GM12872 (cell line): ENCODE measurements around the gene CTNNA3.

Experiments used
- TF ChIP-seq, protein P1 (sequence below): IDR thresholded peaks from 3 replicates; pipeline ENCODE4 v1.5.1; 2011; ENCODE audit warnings: low read depth, mild to moderate bottlenecking, low read length, moderate library complexity; ENCODE audit not compliant: insufficient read depth

Gene CTNNA3

GRCh38 chr10:66234872-66235271 lies 1461.1 kb downstream of the CTNNA3 start:
- TF ChIP-seq, protein P1, sequence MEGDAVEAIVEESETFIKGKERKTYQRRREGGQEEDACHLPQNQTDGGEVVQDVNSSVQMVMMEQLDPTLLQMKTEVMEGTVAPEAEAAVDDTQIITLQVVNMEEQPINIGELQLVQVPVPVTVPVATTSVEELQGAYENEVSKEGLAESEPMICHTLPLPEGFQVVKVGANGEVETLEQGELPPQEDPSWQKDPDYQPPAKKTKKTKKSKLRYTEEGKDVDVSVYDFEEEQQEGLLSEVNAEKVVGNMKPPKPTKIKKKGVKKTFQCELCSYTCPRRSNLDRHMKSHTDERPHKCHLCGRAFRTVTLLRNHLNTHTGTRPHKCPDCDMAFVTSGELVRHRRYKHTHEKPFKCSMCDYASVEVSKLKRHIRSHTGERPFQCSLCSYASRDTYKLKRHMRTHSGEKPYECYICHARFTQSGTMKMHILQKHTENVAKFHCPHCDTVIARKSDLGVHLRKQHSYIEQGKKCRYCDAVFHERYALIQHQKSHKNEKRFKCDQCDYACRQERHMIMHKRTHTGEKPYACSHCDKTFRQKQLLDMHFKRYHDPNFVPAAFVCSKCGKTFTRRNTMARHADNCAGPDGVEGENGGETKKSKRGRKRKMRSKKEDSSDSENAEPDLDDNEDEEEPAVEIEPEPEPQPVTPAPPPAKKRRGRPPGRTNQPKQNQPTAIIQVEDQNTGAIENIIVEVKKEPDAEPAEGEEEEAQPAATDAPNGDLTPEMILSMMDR: no peak

- TF ChIP-seq, protein P1: no peak
These were observed 1467.1 kb downstream of the CTNNA3 start for GRCh38 chr10:66228887-66229286.

DNA sequence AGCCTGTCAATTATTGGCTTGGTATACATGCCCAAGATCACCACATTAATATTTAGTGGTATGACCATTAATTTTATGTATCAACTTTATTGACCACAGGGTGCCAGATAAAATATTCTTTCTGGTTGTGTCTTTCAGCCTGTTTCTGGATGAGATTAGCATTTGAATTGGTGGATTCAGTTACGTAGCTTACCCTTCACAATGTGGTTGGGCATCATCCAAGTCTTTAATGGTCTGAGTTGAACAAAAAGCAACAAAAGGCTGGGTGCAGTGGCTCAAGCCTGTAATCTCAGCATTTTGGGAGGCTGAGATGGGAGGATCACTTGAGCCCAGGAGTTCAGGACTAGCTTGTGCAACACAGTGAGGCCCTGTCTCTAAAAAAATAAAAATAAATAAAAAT lies 1472.3 kb downstream of the CTNNA3 start:
- TF ChIP-seq, protein P1: no peak

- TF ChIP-seq, protein P1: no peak
These were observed 1473.4 kb downstream of the CTNNA3 start for GRCh38 chr10:66222462-66223046.

- TF ChIP-seq, protein P1: no peak
These were observed 1476.9 kb downstream of the CTNNA3 start for GRCh38 chr10:66218981-66219587.

- TF ChIP-seq, protein P1: no peak
These were observed 1477.7 kb downstream of the CTNNA3 start for GRCh38 chr10:66218289-66218688.

DNA sequence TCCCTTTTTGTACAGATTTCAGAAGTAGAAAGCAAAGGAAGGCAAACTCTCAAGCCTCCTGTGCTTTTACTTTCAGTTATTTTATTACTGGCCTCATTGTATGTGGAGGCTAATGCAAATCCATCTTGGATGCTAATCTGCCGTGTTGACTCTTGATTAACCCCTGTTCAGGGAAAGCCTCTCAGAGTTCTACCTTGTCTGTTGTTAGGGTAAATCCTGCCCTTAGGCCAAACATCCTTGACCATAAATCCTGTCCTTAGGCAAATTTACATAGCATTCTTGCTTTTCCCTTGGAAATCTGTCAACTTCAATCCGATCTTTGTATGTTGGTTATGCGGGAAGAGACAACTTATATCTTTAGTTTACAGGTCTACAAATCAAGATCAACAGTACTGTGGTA lies 1480.1 kb downstream of the CTNNA3 start:
- TF ChIP-seq, protein P1: no peak
